PC-3 (cell line): ENCODE results near the gene SUCO. TPM values are rescaled to one million over a fixed set of nuclear protein-coding genes. Genes with fewer than 3 reads are reported as not detected.

Experiments
- ATAC-seq: fragments of 200-7000 bp; cut with Tn5 transposase; 2 replicates; pipeline ENCODE4 v1.9.1; 2020; ENCODE audit warnings: mild to moderate bottlenecking, moderate library complexity
- BruUV-seq: library from RNA; stranded (reverse); fragments of 400-500 nt; replicated peaks from 2 replicates; lab custom pipeline; 2021; lab: Mats Ljungman, UMichigan
- CTCF ChIA-PET: fragments of 300-600 bp; sonication (Branson Sonifier 250); formaldehyde crosslinking; loops from one replicate; lab custom pipeline; 2022; ENCODE audit warnings: antibody characterized with exemption; lab: Charles Lee
- POLR2A ChIA-PET: fragments of 300-600 bp; sonication (Branson Sonifier 250); formaldehyde crosslinking; loops from one replicate; lab custom pipeline; 2022; ENCODE audit warnings: antibody characterized with exemption; ENCODE audit not compliant: unreplicated experiment; lab: Charles Lee
- DNase-seq: peaks from one replicate; pipeline ENCODE4 v3.0.0-alpha.2; 2015
- H2AFZ ChIP-seq: fragments of 300-600 bp; sonication (generic); 2 replicates; pipeline ENCODE4 v1.6.0; 2016; ENCODE audit warnings: antibody characterized with exemption, low read length
- H3F3A ChIP-seq: fragments of 300-600 bp; sonication (generic); one replicate; pipeline ENCODE4 v1.6.0; 2017; ENCODE audit warnings: antibody characterized with exemption, low read length, control low read depth, mild to moderate bottlenecking; ENCODE audit not compliant: unreplicated experiment
- H3K27ac ChIP-seq: fragments of 300-600 bp; sonication (generic); 2 replicates; pipeline ENCODE4 v1.5.1; 2016; ENCODE audit warnings: mild to moderate bottlenecking, low read length
- H3K27me3 ChIP-seq: fragments of 300-600 bp; sonication (generic); 2 replicates; pipeline ENCODE4 v1.6.1; 2016; ENCODE audit warnings: low read length, mixed read lengths
- H3K36me3 ChIP-seq: fragments of 300-600 bp; sonication (generic); 2 replicates; pipeline ENCODE4 v1.6.1; 2016; ENCODE audit warnings: low read depth, mixed run types, low read length, mixed read lengths
- H3K4me1 ChIP-seq: fragments of 300-600 bp; sonication (generic); 2 replicates; pipeline ENCODE4 v1.5.1; 2016; ENCODE audit warnings: low read length; ENCODE audit not compliant: insufficient read depth
- H3K4me2 ChIP-seq: fragments of 300-600 bp; sonication (generic); 2 replicates; pipeline ENCODE4 v1.6.0; 2016; ENCODE audit warnings: low read length
- H3K4me3 ChIP-seq: fragments of 300-600 bp; sonication (generic); 2 replicates; pipeline ENCODE4 v1.5.1; 2016; ENCODE audit warnings: mild to moderate bottlenecking, low read length, mixed read lengths
- H3K79me2 ChIP-seq: fragments of 300-600 bp; sonication (generic); 2 replicates; pipeline ENCODE4 v1.6.1; 2017; ENCODE audit warnings: low read length, mixed read lengths
- H3K9ac ChIP-seq: fragments of 300-600 bp; sonication (generic); 2 replicates; pipeline ENCODE4 v1.6.0; 2016; ENCODE audit warnings: mild to moderate bottlenecking, low read length
- H3K9me2 ChIP-seq: fragments of 300-600 bp; sonication (generic); replicated peaks from 2 replicates; pipeline ENCODE4 v1.6.1; 2016; ENCODE audit warnings: mixed run types, low read length, mixed read lengths
- H3K9me3 ChIP-seq: fragments of 300-600 bp; sonication (generic); 2 replicates; pipeline ENCODE4 v1.6.1; 2016; ENCODE audit warnings: low read length, mixed read lengths
- H4K20me1 ChIP-seq: fragments of 300-600 bp; sonication (generic); 2 replicates; pipeline ENCODE4 v1.6.1; 2016; ENCODE audit warnings: low read length, mixed read lengths
- EZH2 ChIP-seq: fragments of 300-600 bp; sonication (generic); IDR thresholded peaks from one replicate; pipeline ENCODE4 v1.6.1; 2017; ENCODE audit warnings: antibody characterized with exemption, mild to moderate bottlenecking, low read length; ENCODE audit not compliant: unreplicated experiment
- EZH2phosphoT487 ChIP-seq: fragments of 300-600 bp; sonication (generic); IDR thresholded peaks from 2 replicates; pipeline ENCODE4 v1.6.1; 2018; ENCODE audit warnings: mild to moderate bottlenecking, antibody characterized with exemption, low read length, borderline replicate concordance
- intact Hi-C: fragments of 100-400 bp; cut with micrococcal nuclease; formaldehyde crosslinking; loops from 2 replicates; pipeline ENCODE4 v1.9.0; 2023
- total RNA-seq: library from RNA; depleted of rRNA; stranded (reverse); fragments of >200 nt; gene quantifications from 2 replicates; pipeline ENCODE4 v1.2.3, GENCODE V29; 2014
- TF ChIP-seq, protein P1 (sequence below): fragments of 300-600 bp; sonication (generic); conservative IDR thresholded peaks from 2 replicates; pipeline ENCODE4 v1.5.1; 2017; ENCODE audit warnings: antibody characterized with exemption, low read depth, mild to moderate bottlenecking, low read length

Gene SUCO
- total RNA-seq, 1 experiment from 2014 or later, result 72.0 TPM

DNA sequence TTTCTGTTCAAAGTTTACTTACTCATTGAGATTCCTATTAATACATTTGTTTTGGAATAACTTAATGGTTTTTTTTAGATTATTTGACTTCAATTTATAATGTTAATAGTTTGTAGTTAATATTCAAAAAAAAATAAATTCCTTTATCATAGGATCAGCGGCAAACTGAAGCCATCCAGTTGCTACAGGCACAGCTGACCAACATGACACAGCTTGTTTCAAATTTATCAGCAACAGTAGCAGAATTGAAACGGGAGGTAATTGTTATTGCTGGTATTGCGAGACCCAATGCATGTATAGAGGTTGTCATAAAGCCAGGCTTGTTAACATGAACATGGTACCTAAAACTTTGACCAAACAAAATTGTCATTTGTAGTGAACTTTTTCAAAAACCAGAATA lies 67.0 kb downstream of the SUCO start:
- Histone ChIP-seq H3K4me1 (peaks cover 11% of the 10 kb centered on the region), H3K79me2 (0 out of 2 replicates have a peak, but pooled peaks cover 3% of the 10 kb centered on the region), H4K20me1 (no peaks in the 10 kb centered on the region), H3K27ac (no peak overlapping the region), H2AFZ (no peak overlapping the region), H3F3A (no peaks in the 10 kb centered on the region), H3K9me3 (no peaks in the 10 kb centered on the region), H3K4me2 (no peak overlapping the region), H3K27me3 (no peaks in the 10 kb centered on the region), H3K9me2 (no peaks in the 10 kb centered on the region), H3K9ac (no peak overlapping the region), H3K4me3 (no peak overlapping the region), H3K36me3 (peaks cover 68% of the 10 kb centered on the region)
- ATAC-seq (no peak), DNase-seq (no peak)
- ChIA-PET POLR2A (interaction anchor here (0.6 kb wide), 1 partner anchor 45 kb away, joined by 3 read pairs; no protein-coding TSS in a partner anchor), CTCF (no interaction called here)
- intact Hi-C loops, result no loop called here
- TF ChIP-seq EZH2, result no peak
- TF ChIP-seq EZH2phosphoT487, result no peak
- TF ChIP-seq, protein P1, sequence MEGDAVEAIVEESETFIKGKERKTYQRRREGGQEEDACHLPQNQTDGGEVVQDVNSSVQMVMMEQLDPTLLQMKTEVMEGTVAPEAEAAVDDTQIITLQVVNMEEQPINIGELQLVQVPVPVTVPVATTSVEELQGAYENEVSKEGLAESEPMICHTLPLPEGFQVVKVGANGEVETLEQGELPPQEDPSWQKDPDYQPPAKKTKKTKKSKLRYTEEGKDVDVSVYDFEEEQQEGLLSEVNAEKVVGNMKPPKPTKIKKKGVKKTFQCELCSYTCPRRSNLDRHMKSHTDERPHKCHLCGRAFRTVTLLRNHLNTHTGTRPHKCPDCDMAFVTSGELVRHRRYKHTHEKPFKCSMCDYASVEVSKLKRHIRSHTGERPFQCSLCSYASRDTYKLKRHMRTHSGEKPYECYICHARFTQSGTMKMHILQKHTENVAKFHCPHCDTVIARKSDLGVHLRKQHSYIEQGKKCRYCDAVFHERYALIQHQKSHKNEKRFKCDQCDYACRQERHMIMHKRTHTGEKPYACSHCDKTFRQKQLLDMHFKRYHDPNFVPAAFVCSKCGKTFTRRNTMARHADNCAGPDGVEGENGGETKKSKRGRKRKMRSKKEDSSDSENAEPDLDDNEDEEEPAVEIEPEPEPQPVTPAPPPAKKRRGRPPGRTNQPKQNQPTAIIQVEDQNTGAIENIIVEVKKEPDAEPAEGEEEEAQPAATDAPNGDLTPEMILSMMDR, result no peak
- no TSS peak for BruUV-seq

DNA sequence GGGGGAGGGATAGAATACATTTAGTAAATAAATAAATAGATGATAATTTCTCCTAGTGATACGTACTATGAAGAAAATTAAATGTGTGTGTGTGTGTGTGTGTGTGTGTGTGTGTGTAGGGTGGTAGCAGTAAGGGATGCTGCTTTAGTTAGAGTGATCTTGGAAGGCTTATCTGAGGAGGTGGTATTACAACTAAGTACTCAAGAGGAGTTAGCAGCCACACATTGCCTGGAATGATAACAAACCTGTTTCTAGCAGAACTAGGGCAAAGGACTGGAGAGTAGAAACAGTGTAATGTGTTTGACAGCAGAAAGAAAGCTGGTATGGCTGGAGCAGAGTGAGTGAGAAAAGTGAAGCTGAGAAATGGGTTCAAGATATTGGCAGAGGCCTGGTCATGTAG lies 67.7 kb downstream of the SUCO start:
- H3K4me3 ChIP-seq, result no peak overlapping the region
- POLR2A ChIA-PET, result no interaction called here
- no peaks in the 10 kb centered on the region for H4K20me1 ChIP-seq
- no peaks in the 10 kb centered on the region for H3F3A ChIP-seq
- H3K9ac ChIP-seq, result no peak overlapping the region
- H3K79me2 ChIP-seq, result 0 out of 2 replicates have a peak, but pooled peaks cover 8% of the 10 kb centered on the region
- no peak overlapping the region for H3K4me2 ChIP-seq
- H3K27me3 ChIP-seq, result no peaks in the 10 kb centered on the region
- intact Hi-C loops, result no loop called here
- no peak for DNase-seq
- ATAC-seq, result no peak
- H3K36me3 ChIP-seq, result peaks cover 75% of the 10 kb centered on the region
- BruUV-seq, result no TSS peak
- H3K9me3 ChIP-seq, result no peaks in the 10 kb centered on the region
- H3K9me2 ChIP-seq, result no peaks in the 10 kb centered on the region
- CTCF ChIA-PET, result no interaction called here
- TF ChIP-seq, protein P1, result no peak
- TF ChIP-seq EZH2phosphoT487 (no peak), EZH2 (no peak)
- H3K27ac ChIP-seq, result no peak overlapping the region
- no peak overlapping the region for H2AFZ ChIP-seq
- H3K4me1 ChIP-seq, result peaks cover 11% of the 10 kb centered on the region

DNA sequence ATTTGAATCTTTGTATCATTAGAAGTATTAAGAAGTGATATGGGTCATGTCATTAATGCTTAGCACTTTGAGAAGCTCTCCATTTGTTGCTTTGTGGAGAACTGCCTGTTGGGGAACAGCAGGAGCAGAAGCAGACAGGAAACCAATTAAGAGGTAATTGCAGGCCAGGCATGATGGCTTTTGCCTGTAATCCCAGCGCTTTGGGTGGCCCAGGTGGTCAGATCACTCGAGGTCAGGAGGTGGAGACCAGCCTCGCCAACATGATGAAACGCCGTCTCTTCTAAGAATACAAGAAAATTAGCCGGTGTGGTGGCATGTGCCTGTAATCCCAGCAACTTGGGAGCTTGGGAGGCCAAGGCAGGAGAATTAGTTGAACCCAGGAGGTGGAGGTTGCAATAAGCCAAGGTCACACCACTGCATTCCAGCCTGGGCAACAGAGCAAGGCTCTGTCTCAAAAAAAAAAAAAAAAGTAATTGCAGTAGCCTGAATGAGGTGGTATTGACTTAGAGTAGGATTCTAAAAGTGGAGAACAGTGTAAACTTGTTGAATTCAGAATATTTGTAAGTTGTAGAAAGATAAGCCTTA lies 68.2 kb downstream of the SUCO start:
- no TSS peak for BruUV-seq
- H4K20me1 ChIP-seq, result no peaks in the 10 kb centered on the region
- H3K27ac ChIP-seq, result no peak overlapping the region
- no peaks in the 10 kb centered on the region for H3K9me2 ChIP-seq
- TF ChIP-seq EZH2, result no peak
- TF ChIP-seq, protein P1, result no peak
- TF ChIP-seq EZH2phosphoT487, result no peak
- H3K79me2 ChIP-seq, result 0 out of 2 replicates have a peak, but pooled peaks cover 8% of the 10 kb centered on the region
- peaks cover 11% of the 10 kb centered on the region for H3K4me1 ChIP-seq
- no peaks in the 10 kb centered on the region for H3F3A ChIP-seq
- H2AFZ ChIP-seq, result no peak overlapping the region
- POLR2A ChIA-PET, result no interaction called here
- DNase-seq, result no peak
- ATAC-seq, result no peak
- intact Hi-C loops, result no loop called here
- H3K9me3 ChIP-seq, result no peaks in the 10 kb centered on the region
- CTCF ChIA-PET, result no interaction called here
- H3K4me2 ChIP-seq, result no peak overlapping the region
- H3K9ac ChIP-seq, result no peak overlapping the region
- H3K27me3 ChIP-seq, result no peaks in the 10 kb centered on the region
- peaks cover 70% of the 10 kb centered on the region for H3K36me3 ChIP-seq
- H3K4me3 ChIP-seq, result no peak overlapping the region
